Mucosa of descending colon (tissue), 3 donors: ENCODE results near the gene CDK10. TPM values are rescaled to one million over a fixed set of nuclear protein-coding genes. Genes with fewer than 3 reads are reported as not detected.

Experiments
- ATAC-seq: fragments of 200-7000 bp; cut with Tn5 transposase; one replicate; pipeline ENCODE4 v1.9.1; 2020; ENCODE audit warnings: mild to moderate bottlenecking, moderate library complexity
- DNase-seq, 3 donors: peaks; one replicate each; pipeline ENCODE4 v3.0.0-alpha.2; 2020
- H3K36me3 ChIP-seq: fragments of 200-600 bp; one replicate; pipeline ENCODE4 v1.8.0; 2021; ENCODE audit warnings: low read depth, mild to moderate bottlenecking
- H3K4me1 ChIP-seq: fragments of 200-600 bp; one replicate; pipeline ENCODE4 v1.8.0; 2021; ENCODE audit warnings: low read depth, mild to moderate bottlenecking
- H3K4me3 ChIP-seq: fragments of 200-600 bp; one replicate; pipeline ENCODE4 v1.8.0; 2021; ENCODE audit warnings: mild to moderate bottlenecking
- H3K9me3 ChIP-seq: fragments of 200-600 bp; one replicate; pipeline ENCODE4 v1.8.0; 2021; ENCODE audit warnings: mild to moderate bottlenecking
- intact Hi-C, 2 donors: fragments of 100-400 bp; cut with DNase I in 1 of 2; cut with micrococcal nuclease in 1 of 2; formaldehyde crosslinking; loops; one replicate each; pipeline versions ENCODE4 v1.11.0 to v1.11.1; 2022; cut with DNase I, micrococcal nuclease
- total RNA-seq, 3 donors: library from RNA; stranded (reverse); fragmentation: NEBNext Ultra II Directional in 2 of 3; extraction: Animal tissue kit (Norgen Biotek cat#: 25700) in 2 of 3; gene quantifications; one replicate each; pipeline versions ENCODE4 v1.2.1 to v1.2.4, GENCODE V29; 2021 to 2023
- TF ChIP-seq, protein P1 (sequence below): fragments of 200-600 bp; IDR thresholded peaks from one replicate; pipeline ENCODE4 v1.8.0; 2022; ENCODE audit warnings: antibody characterized with exemption, mild to moderate bottlenecking
- donor health status: DM: no; HTN: no; CAD: no; lungs with moderate emphysema.
- donor health status: DM: no; HTN: no; CAD: no.
- donor health status: DM: no; HTN: yes; CAD: no.

Gene CDK10
- total RNA-seq, 3 donors from 2014 or later = 90.8 to 163 (median 94.5) TPM

DNA sequence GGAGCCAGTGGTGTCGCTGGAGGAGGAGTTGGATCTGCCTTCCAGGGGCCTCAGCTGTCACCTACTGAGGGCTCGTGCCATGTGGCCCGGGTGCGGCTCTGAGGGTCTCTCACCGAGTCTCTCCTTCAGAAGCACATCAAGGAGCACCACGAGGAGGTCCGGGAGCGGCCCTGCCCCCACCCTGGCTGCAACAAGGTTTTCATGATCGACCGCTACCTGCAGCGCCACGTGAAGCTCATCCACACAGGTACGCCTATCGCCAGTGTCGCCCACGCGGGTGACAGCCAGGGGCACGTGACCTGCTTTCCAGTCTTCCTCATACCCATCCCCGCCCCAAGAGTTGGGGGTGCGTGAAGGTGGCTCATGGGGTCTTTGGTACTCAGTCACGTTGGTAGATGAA, 47.3 kb downstream of the CDK10 start:
- DNase-seq (no peak), ATAC-seq (no peak)
- Histone ChIP-seq H3K36me3 (peaks cover 2% of the 10 kb centered on the region), H3K9me3 (no peaks in the 10 kb centered on the region), H3K4me3 (no peak overlapping the region), H3K4me1 (no peaks in the 10 kb centered on the region)
- intact Hi-C loops = no loop called here
- TF ChIP-seq, protein P1, sequence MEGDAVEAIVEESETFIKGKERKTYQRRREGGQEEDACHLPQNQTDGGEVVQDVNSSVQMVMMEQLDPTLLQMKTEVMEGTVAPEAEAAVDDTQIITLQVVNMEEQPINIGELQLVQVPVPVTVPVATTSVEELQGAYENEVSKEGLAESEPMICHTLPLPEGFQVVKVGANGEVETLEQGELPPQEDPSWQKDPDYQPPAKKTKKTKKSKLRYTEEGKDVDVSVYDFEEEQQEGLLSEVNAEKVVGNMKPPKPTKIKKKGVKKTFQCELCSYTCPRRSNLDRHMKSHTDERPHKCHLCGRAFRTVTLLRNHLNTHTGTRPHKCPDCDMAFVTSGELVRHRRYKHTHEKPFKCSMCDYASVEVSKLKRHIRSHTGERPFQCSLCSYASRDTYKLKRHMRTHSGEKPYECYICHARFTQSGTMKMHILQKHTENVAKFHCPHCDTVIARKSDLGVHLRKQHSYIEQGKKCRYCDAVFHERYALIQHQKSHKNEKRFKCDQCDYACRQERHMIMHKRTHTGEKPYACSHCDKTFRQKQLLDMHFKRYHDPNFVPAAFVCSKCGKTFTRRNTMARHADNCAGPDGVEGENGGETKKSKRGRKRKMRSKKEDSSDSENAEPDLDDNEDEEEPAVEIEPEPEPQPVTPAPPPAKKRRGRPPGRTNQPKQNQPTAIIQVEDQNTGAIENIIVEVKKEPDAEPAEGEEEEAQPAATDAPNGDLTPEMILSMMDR = no peak

DNA sequence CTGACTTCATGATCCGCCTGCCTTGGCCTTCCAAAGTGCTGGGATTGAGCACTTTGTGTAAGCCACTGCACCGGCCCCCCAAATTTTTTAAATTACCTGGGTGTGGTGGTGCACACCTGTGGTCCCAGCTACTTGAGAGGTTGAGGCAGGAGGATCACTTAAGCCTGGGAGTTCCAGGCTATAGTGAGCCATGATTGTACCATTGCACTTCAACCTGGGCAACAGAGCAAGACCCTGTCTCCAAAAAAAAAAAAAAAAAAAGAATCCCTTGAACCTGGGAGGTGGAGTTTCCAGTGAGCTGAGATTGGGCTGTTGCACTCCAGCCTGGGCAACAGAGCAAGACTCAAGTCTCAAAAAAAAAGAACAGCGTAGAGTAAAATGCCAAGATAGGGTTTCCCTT, 50.1 kb downstream of the CDK10 start:
- DNase-seq (no peak), ATAC-seq (no peak)
- Histone ChIP-seq H3K36me3 (no peaks in the 10 kb centered on the region), H3K9me3 (no peaks in the 10 kb centered on the region), H3K4me1 (no peaks in the 10 kb centered on the region), H3K4me3 (no peak overlapping the region)
- TF ChIP-seq, protein P1 = no peak
- intact Hi-C loops = no loop called here

- TF ChIP-seq, protein P1 = no peak
- Histone ChIP-seq H3K4me3 (no peak overlapping the region), H3K9me3 (no peaks in the 10 kb centered on the region), H3K4me1 (no peaks in the 10 kb centered on the region), H3K36me3 (no peaks in the 10 kb centered on the region)
- no peak for DNase-seq
- intact Hi-C loops = no loop called here
- no peak for ATAC-seq
These were observed 51.0 kb downstream of the CDK10 start for GRCh38 chr16:89737341-89738071.

- TF ChIP-seq, protein P1 = no peak
- no peaks in the 10 kb centered on the region for H3K36me3 ChIP-seq
- no peak for ATAC-seq
- no peak for DNase-seq
- no peak overlapping the region for H3K4me3 ChIP-seq
- no peaks in the 10 kb centered on the region for H3K9me3 ChIP-seq
- intact Hi-C loops = no loop called here
- no peaks in the 10 kb centered on the region for H3K4me1 ChIP-seq
These were observed 51.5 kb downstream of the CDK10 start for GRCh38 chr16:89738072-89738377.

DNA sequence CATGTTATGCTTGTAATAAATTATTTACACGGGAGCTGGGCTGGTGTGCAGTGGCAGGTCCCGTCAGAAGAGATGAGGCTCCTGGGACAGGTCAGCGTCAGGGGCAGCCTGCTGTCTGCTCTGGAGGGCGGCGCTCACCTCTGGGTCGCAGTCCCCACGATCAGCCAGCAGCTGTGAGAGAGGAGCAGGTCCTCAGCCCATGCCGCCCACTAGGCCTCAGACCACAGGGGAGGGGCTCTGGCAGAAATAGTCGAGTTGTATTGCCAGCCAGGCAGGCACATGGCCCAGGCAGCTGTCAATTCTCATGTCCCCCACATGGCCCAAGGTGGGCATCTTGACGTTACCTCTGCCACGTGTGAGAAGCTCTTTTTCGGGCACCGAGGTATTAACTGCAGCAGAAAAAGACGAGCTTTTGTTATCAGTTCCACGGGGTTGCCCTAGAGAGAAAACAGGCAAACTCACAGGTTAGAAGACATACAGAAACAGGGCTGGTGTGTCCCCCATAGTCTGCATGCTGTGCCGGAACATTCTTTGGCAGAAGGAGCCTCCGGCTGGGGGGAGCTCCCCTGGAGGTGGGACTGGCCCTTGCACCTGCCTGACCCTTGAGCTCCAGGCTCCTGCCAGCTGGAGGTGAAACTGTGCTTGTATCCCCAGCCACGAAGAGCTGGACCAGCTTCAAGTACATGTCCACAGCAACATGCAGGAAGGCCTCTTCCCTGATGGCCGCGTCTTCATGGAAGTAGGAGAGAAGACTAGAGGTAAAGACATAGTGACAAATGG, 52.2 kb downstream of the CDK10 start:
- H3K4me3 ChIP-seq = no peak overlapping the region
- DNase-seq (no peak), ATAC-seq (no peak)
- intact Hi-C loops = no loop called here
- H3K4me1 ChIP-seq = no peaks in the 10 kb centered on the region
- no peaks in the 10 kb centered on the region for H3K9me3 ChIP-seq
- H3K36me3 ChIP-seq = no peaks in the 10 kb centered on the region
- TF ChIP-seq, protein P1 = no peak
